PC-3 (cell line): ENCODE measurements around the gene HOXA2. TPM values are rescaled to one million over a fixed set of nuclear protein-coding genes. Genes with fewer than 3 reads are reported as not detected.

Experiments used
- ATAC-seq: fragments of 200-7000 bp; cut with Tn5 transposase; 2 replicates; pipeline ENCODE4 v1.9.1; 2020; ENCODE audit warnings: mild to moderate bottlenecking, moderate library complexity
- BruUV-seq: library from RNA; stranded (reverse); fragments of 400-500 nt; replicated peaks from 2 replicates; lab custom pipeline; 2021; lab: Mats Ljungman, UMichigan
- CTCF ChIA-PET: fragments of 300-600 bp; sonication (Branson Sonifier 250); formaldehyde crosslinking; loops from one replicate; lab custom pipeline; 2022; ENCODE audit warnings: antibody characterized with exemption; lab: Charles Lee
- POLR2A ChIA-PET: fragments of 300-600 bp; sonication (Branson Sonifier 250); formaldehyde crosslinking; loops from one replicate; lab custom pipeline; 2022; ENCODE audit warnings: antibody characterized with exemption; ENCODE audit not compliant: unreplicated experiment; lab: Charles Lee
- DNase-seq: peaks from one replicate; pipeline ENCODE4 v3.0.0-alpha.2; 2015
- H2AFZ ChIP-seq: fragments of 300-600 bp; sonication (generic); 2 replicates; pipeline ENCODE4 v1.6.0; 2016; ENCODE audit warnings: antibody characterized with exemption, low read length
- H3F3A ChIP-seq: fragments of 300-600 bp; sonication (generic); one replicate; pipeline ENCODE4 v1.6.0; 2017; ENCODE audit warnings: antibody characterized with exemption, low read length, control low read depth, mild to moderate bottlenecking; ENCODE audit not compliant: unreplicated experiment
- H3K27ac ChIP-seq: fragments of 300-600 bp; sonication (generic); 2 replicates; pipeline ENCODE4 v1.5.1; 2016; ENCODE audit warnings: mild to moderate bottlenecking, low read length
- H3K27me3 ChIP-seq: fragments of 300-600 bp; sonication (generic); 2 replicates; pipeline ENCODE4 v1.6.1; 2016; ENCODE audit warnings: low read length, mixed read lengths
- H3K36me3 ChIP-seq: fragments of 300-600 bp; sonication (generic); 2 replicates; pipeline ENCODE4 v1.6.1; 2016; ENCODE audit warnings: low read depth, mixed run types, low read length, mixed read lengths
- H3K4me1 ChIP-seq: fragments of 300-600 bp; sonication (generic); 2 replicates; pipeline ENCODE4 v1.5.1; 2016; ENCODE audit warnings: low read length; ENCODE audit not compliant: insufficient read depth
- H3K4me2 ChIP-seq: fragments of 300-600 bp; sonication (generic); 2 replicates; pipeline ENCODE4 v1.6.0; 2016; ENCODE audit warnings: low read length
- H3K4me3 ChIP-seq: fragments of 300-600 bp; sonication (generic); 2 replicates; pipeline ENCODE4 v1.5.1; 2016; ENCODE audit warnings: mild to moderate bottlenecking, low read length, mixed read lengths
- H3K79me2 ChIP-seq: fragments of 300-600 bp; sonication (generic); 2 replicates; pipeline ENCODE4 v1.6.1; 2017; ENCODE audit warnings: low read length, mixed read lengths
- H3K9ac ChIP-seq: fragments of 300-600 bp; sonication (generic); 2 replicates; pipeline ENCODE4 v1.6.0; 2016; ENCODE audit warnings: mild to moderate bottlenecking, low read length
- H3K9me2 ChIP-seq: fragments of 300-600 bp; sonication (generic); replicated peaks from 2 replicates; pipeline ENCODE4 v1.6.1; 2016; ENCODE audit warnings: mixed run types, low read length, mixed read lengths
- H3K9me3 ChIP-seq: fragments of 300-600 bp; sonication (generic); 2 replicates; pipeline ENCODE4 v1.6.1; 2016; ENCODE audit warnings: low read length, mixed read lengths
- H4K20me1 ChIP-seq: fragments of 300-600 bp; sonication (generic); 2 replicates; pipeline ENCODE4 v1.6.1; 2016; ENCODE audit warnings: low read length, mixed read lengths
- EZH2 ChIP-seq: fragments of 300-600 bp; sonication (generic); IDR thresholded peaks from one replicate; pipeline ENCODE4 v1.6.1; 2017; ENCODE audit warnings: antibody characterized with exemption, mild to moderate bottlenecking, low read length; ENCODE audit not compliant: unreplicated experiment
- EZH2phosphoT487 ChIP-seq: fragments of 300-600 bp; sonication (generic); IDR thresholded peaks from 2 replicates; pipeline ENCODE4 v1.6.1; 2018; ENCODE audit warnings: mild to moderate bottlenecking, antibody characterized with exemption, low read length, borderline replicate concordance
- intact Hi-C: fragments of 100-400 bp; cut with micrococcal nuclease; formaldehyde crosslinking; loops from 2 replicates; pipeline ENCODE4 v1.9.0; 2023
- total RNA-seq: library from RNA; depleted of rRNA; stranded (reverse); fragments of >200 nt; gene quantifications from 2 replicates; pipeline ENCODE4 v1.2.3, GENCODE V29; 2014
- TF ChIP-seq, protein P1 (sequence below): fragments of 300-600 bp; sonication (generic); conservative IDR thresholded peaks from 2 replicates; pipeline ENCODE4 v1.5.1; 2017; ENCODE audit warnings: antibody characterized with exemption, low read depth, mild to moderate bottlenecking, low read length

The HOXA2 gene
- total RNA-seq, 1 experiment from 2014 or later = 0.07 TPM

DNA sequence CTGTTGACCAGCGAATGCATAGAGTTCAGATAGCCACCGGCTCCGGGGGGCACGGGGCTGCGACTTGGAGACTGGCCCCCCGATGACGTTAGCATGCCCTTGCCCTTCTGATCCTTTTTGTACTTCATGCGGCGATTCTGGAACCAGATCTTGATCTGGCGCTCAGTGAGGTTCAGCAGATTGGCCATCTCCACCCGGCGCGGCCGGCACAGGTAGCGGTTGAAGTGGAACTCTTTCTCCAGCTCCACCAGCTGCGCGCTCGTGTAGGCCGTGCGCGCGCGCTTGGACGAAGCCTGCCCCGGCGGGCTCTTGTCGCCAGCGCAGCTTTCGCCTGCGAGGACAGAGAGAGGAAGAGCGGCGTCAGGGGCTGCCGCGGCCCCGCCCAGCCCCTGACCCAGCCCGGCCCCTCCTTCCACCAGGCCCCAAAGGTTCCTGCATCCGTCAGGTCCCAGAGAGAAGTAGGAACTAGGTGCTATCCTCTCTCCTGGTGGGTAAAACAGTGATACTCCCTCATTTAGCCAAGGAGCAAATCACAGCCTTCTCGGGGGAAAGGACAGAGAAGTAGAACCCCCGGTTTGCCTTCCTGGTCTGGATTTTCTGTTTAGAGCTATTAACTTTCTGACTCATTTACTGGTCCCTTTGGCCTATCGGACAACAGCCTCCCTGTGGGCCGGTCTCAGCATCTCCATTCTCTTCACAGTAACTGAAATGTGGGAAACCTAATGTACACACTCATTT, 6.1 kb upstream of the HOXA2 start:
- Histone ChIP-seq H2AFZ (no peak overlapping the region), H4K20me1 (no peaks in the 10 kb centered on the region), H3K4me3 (no peak overlapping the region), H3K27me3 (no peaks in the 10 kb centered on the region), H3K4me2 (no peak overlapping the region), H3K4me1 (peaks cover 36% of the 10 kb centered on the region), H3K9me3 (no peaks in the 10 kb centered on the region), H3K27ac (no peak overlapping the region), H3K79me2 (peaks cover 41% of the 10 kb centered on the region), H3K9ac (no peak overlapping the region), H3F3A (no peaks in the 10 kb centered on the region), H3K9me2 (no peaks in the 10 kb centered on the region), H3K36me3 (no peaks in the 10 kb centered on the region)
- peak; percentile 22 for DNase-seq
- intact Hi-C loops = no loop called here
- ATAC-seq = no peak
- CTCF ChIA-PET = no interaction called here
- BruUV-seq = no TSS peak
- POLR2A ChIA-PET = no interaction called here
- TF ChIP-seq EZH2phosphoT487 (no peak), EZH2 (no peak)
- TF ChIP-seq, protein P1, sequence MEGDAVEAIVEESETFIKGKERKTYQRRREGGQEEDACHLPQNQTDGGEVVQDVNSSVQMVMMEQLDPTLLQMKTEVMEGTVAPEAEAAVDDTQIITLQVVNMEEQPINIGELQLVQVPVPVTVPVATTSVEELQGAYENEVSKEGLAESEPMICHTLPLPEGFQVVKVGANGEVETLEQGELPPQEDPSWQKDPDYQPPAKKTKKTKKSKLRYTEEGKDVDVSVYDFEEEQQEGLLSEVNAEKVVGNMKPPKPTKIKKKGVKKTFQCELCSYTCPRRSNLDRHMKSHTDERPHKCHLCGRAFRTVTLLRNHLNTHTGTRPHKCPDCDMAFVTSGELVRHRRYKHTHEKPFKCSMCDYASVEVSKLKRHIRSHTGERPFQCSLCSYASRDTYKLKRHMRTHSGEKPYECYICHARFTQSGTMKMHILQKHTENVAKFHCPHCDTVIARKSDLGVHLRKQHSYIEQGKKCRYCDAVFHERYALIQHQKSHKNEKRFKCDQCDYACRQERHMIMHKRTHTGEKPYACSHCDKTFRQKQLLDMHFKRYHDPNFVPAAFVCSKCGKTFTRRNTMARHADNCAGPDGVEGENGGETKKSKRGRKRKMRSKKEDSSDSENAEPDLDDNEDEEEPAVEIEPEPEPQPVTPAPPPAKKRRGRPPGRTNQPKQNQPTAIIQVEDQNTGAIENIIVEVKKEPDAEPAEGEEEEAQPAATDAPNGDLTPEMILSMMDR = no peak

DNA sequence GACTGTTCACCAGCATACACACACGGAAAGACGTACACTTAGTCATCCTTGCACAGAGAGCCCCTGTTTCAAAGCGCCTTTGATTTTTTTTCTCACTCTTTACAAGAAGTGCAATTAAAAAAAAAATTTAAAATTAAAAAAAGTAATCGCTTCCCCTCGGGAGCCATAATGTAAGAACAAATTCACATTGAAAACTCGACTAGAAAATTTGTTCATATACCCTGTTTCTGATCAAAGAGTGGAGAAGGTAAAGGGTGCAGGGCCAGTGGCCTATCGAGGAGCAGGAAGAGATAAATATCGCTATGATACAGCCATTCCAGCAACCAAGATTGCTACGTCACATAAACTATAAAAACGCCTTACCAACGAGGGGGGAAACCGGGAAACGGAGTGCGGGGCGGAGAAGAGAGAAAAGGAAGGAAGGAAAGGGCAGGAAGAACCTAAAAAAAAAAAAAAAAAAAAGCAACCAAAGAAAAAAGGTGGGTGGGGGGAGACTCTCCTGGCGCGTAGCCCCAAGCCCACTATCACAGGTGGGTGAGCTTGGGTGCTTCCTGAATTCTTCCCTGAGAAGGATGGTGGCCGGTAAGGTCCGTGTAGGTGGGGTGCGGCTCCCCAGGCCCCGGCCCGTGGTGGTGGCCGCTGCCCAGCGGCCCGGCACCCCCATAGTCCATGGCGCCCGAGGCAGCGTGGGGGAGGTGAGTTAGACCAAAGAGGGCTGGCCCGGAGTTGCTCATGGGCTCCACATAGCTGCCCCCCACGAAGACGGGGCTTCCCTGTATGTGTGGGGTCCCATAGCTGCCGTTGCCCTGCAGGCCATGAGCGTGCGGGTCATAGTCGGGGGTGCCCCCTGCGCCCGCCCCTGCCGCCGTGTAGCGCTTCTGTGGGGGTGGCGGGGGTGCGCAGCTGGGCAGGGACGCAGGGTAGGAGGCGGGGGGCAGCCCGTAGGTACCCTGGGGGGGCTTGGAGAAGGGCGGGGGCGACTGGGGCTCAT, 5.2 kb upstream of the HOXA2 start:
- H3F3A ChIP-seq = no peaks in the 10 kb centered on the region
- ATAC-seq (no peak), DNase-seq (no peak)
- H3K27me3 ChIP-seq = no peaks in the 10 kb centered on the region
- H3K79me2 ChIP-seq = peaks cover 32% of the 10 kb centered on the region
- H3K9ac ChIP-seq = no peak overlapping the region
- no peak overlapping the region for H3K4me2 ChIP-seq
- H3K9me2 ChIP-seq = no peaks in the 10 kb centered on the region
- no peak overlapping the region for H3K4me3 ChIP-seq
- H3K27ac ChIP-seq = no peak overlapping the region
- H4K20me1 ChIP-seq = no peaks in the 10 kb centered on the region
- BruUV-seq = no TSS peak
- TF ChIP-seq EZH2phosphoT487 (no peak), EZH2 (no peak)
- TF ChIP-seq, protein P1 = no peak
- CTCF ChIA-PET = no interaction called here
- intact Hi-C loops = no loop called here
- no peaks in the 10 kb centered on the region for H3K9me3 ChIP-seq
- POLR2A ChIA-PET = no interaction called here
- H3K4me1 ChIP-seq = peaks cover 36% of the 10 kb centered on the region
- H3K36me3 ChIP-seq = no peaks in the 10 kb centered on the region
- no peak overlapping the region for H2AFZ ChIP-seq
